Jurkat, Clone E6-1 (cell line): Measurements from ENCODE around the gene PNKP.

Experiments
- DNase-seq: peaks from one replicate; pipeline ENCODE4 v3.0.0-alpha.2; 2011; ENCODE audit warnings: low read depth, low spot score
- H3K4me3 ChIP-seq: 2 replicates; pipeline ENCODE4 v1.5.1; 2011; ENCODE audit warnings: mild to moderate bottlenecking, low read length, control low read depth, moderate library complexity

PNKP gene

GRCh38 chr19:49877879-49878743, 10.7 kb upstream of the PNKP start:
- DNase-seq: peak; percentile 93
- H3K4me3 ChIP-seq: peak overlapping the region; percentile 69

DNA sequence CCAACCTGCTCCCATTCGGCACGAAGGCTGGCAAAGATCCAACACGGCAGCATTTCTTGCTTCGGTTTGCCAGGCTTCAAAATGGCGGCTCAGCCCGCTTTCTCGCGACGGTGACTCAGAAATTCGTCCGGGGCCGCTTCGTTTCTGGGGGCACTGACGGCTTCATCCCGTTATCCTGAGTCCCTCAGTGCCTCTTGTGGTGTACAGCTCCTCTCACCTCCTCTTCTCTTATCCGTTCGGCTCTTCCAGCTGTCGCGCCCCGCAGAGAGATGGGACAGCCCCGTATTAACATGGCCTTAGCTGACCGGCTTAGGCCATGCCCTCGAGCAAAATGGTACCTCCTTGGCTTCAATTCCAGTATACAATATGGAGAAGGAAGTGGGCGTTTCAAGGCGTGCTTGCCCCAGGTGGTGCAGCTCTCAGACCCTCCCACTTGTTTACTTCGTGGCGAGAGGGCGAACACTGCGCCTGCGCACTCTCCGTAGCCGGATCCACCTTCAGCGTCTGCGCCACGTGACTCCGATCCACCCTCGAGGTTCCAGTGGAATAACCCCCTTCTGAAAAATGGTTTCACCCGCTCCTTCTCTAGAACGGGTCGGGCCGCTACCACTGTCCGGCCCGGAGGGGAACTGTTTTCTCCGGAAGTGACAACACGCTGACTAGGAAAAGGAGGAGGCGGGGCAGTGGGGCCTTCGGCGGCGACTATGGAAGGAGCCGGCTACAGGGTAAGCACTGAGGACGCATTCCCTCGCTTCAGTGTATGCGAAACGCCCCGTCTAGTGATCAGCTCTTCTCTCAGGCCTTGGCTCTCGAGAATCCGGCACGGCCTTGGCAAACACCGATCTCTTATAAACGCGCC, 9.9 kb upstream of the PNKP start, which contains the start of the genes AKT1S1 and TBC1D17:
AKT1S1 (minus strand) TSS at position 336 of the 859 bp plus-strand sequence. CDS start 4,060 bp downstream, outside the sequence.
TBC1D17 (plus strand) TSS at position 683 of the 859 bp plus-strand sequence; CDS start at position 705, 22 bp downstream.
- peak; percentile 100 for DNase-seq
- peak within 1 kb of the TSS; percentile 69 for H3K4me3 ChIP-seq

DNA sequence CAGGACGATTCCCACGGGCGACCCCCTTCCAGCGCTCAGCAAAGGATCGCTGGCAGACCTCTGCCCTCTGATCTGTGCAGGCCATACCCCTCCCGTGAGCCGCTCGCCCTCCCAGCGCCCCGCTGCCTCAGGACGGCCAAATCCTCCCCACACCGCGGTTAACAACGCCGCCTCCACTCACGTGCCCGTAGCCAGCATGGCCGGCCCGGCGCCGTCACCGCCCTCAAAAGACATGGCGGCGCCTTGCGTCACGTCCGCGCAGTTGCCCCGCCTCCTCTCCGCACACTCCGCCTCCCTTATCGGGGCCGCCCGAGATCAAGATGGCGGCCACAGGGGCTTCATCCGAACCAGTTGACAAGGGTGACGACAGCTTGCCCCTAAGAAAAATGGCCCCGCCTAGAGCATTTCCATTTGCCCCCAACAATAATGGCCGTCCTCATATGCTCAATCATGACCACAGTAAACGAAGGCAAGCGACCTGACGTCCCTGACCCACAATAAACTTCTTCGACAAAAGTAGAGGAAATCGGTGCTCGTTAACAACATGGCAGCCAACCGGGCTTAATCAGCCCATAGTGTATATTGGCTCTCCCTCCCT, 9.1 kb upstream of the PNKP start:
- peak overlapping the region; percentile 69 for H3K4me3 ChIP-seq

DNA sequence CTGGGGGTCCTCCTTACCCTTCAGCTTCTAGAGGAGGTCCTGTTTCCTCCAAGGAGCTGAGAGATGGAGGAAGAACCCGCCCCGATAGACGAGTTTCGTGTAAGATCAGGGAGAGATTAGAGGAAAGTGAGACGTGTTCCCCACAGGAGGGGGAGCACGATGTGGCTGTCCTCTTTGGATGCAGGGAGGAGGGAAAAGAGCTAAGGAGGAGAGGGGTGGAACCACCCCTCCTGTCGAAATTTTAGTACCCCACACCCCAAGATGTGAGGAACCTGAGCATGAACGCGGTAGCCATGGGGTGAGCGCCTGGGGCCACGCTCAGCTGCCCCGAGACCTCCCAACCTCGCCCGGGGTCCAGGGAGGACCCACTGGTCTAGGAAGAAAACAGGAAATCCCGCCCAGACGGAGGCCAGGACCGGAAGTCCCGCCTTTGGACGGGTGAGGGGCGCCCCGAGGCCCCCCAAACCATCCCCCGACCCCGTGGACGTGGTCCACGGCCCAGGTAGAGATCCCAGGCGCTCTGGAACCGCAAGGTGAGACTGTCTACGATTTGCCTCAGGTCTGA, 8.6 kb upstream of the PNKP start:
- peak overlapping the region; percentile 69 for H3K4me3 ChIP-seq
- no peak for DNase-seq

More for the DNA sequence above, 9.1 kb upstream of the PNKP start:
- DNase-seq: peak; percentile 99

- H3K4me3 ChIP-seq: peak overlapping the region; percentile 69
- DNase-seq: no peak
These were observed 7.8 kb upstream of the PNKP start for GRCh38 chr19:49875177-49875576.

- DNase-seq: no peak
- no peak overlapping the region for H3K4me3 ChIP-seq
These were observed 7.3 kb upstream of the PNKP start for GRCh38 chr19:49874503-49875157.

DNA sequence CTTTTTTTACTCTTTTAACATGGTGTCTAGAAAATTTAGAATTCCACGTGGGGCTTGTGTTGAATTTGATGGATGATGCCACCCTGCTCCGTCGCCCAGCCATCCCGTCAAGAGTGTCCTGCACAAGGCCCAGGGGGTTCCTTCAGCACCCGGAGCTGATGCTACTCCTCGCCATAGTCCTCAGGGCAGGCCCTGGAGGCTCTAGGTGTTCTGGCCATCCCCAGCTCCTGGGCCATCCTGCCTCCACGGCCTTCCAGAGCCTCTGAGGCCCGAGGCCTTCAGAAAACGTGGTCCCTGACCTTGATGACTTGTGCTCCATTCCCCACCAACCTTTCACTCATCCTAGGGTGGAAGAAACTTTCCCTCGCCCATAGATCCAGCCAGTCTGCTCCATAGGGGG, 6.5 kb upstream of the PNKP start:
- H3K4me3 ChIP-seq: no peak overlapping the region
- no peak for DNase-seq

- DNase-seq: no peak
- H3K4me3 ChIP-seq: no peak overlapping the region
These were observed 5.7 kb upstream of the PNKP start for GRCh38 chr19:49873129-49873521.

DNA sequence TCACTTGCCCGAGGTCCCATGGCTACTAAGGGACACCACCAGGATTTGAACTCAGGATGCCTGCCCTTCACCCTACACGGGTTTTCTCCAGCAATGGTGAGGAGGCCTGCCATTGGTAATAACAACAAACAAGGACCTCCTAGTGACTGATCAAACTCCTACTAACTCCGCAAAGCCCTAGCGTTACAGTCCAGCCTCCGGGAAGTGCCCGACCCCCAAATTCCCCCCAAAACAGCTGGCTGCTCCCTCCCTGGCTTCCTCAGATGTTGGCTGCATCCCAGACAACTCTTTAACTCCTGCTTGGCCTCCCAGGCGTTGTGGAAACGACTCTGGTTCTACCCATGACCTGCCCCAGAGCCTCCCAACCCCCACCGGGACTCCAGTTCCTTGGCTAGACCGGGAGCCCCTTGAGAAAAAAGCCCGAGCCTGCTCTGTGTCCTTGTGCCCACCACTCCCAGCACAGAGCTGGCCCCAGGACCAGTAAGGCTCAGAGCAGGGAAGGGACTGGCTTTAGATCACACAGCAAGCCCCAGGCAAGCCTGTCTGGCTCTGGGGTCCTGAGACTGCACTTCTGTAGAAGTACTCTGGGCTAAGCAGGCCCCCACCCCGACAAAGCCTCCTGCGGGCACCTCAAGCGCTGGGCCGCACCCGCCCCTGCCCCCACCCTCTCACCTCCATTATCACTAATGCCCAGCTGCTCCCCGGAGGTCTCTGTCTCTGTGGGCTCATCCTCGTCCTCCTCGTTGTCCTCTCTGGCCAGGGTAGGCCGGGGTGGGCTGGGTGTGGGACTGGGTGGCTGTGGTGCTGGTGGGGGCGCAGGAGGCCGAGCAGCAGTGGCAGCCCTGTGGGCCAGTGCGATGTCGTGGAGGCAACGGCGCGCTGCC, 5.1 kb upstream of the PNKP start:
- no peak for DNase-seq
- no peak overlapping the region for H3K4me3 ChIP-seq

DNA sequence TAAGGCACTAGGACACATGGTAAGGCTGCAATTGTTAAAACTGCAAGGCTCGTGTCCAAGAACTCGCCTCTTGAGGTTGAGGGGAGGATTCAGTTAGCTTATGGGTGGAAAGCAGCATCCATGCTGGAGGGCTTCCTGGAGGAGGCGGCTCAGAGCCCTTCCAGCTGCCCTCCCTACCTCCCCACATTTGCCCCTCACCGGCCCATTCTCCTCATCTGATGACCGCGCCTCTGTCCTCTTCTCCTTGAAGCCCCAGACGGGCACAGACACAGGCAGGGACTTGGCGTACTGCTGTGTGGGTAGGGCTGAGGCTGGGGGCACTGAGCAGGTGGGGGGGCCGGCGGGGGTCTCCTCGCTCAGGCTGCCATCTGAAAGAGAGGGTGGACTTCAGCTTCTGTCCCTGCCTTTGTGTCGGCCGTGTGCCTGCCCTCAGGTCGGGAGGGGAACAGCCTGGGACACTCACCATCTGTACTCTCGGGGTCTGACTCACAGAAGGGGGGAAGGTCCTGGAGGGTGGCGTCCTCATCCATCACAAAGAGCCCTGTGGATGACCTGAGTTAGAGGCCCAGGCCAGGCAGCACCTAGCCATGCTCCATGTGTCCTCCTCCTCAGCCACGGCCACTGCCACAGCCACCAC, 4.1 kb upstream of the PNKP start:
- no peak overlapping the region for H3K4me3 ChIP-seq
- no peak for DNase-seq

DNA sequence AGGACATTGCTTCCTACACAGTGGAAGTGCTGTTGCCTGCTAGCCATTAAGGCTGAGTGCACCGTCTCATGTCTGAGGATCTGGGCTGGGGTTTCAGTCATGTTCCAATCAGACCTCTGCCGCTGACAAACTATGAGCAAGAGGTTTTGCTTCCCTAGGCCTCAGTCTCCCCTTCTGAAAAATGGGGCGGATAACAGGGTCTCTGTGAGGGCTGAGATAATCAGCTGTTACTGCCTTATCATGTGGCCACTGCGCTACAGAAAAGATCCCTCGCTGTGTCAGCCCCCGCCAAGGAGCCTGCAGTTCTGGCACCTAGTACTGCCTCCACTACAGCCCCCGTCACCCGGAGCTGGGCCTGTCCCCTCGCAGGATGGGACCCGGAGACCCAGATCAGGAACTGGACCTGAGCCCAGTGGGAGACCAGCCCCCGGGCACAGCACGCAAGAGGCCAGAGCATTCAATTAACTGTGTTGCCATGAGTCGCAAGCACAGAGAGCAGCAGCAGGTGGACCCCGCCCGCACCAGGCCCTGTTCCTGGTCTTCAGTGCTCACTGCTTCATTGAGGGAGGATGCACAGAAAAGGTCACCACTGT, 3.0 kb upstream of the PNKP start:
- no peak for DNase-seq
- peak overlapping the region; percentile 60 for H3K4me3 ChIP-seq

- DNase-seq: peak; percentile 100
- peak overlapping the region; percentile 60 for H3K4me3 ChIP-seq
These were observed 2.3 kb upstream of the PNKP start for GRCh38 chr19:49869484-49870308.

DNA sequence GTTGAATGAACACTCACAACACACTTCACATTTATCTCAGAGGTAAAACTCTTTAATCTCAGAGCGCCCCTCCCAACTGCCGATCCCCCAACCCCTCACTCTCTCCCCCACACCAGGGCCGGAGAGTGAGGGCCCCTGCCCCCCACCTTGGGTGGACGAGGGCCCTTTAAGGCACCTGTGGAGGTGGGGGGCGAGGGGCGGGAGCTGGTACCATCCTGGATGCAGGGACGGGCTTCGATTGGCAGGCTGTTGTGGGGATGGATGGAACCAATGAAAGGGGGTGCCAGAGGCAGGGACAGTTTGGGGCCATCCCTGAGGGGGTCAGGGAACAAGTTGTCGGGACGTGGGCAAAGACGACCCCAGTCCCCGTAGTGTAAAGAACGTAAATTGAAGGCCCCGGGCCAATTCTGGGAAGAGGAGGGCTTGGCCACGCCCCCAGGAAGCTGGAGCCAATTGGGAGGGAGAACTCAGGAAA, 1.7 kb upstream of the PNKP start:
- no peak for DNase-seq

DNA sequence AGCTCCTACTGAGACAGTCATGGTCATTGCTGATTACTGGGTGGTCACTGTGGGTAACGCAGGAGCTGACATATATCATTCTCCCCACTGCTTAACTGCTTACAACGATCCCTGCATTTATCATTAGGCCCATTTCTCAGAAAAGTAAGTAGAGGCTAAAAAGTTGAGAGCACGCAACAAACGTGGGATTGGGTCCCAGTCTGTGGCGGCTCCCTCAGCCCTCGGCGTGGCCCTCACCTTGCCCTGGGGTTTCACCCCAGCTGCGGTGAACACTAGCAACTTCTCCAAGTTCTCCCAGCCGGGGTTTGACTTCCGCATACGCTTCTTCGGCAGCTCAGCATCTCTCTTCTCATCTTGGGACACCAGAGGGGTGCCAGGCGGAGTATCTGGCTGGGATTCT, 2.5 kb downstream of the PNKP start:
- H3K4me3 ChIP-seq: no peak overlapping the region
- DNase-seq: no peak

More for the DNA sequence above, 1.7 kb upstream of the PNKP start:
- peak overlapping the region; percentile 60 for H3K4me3 ChIP-seq

GRCh38 chr19:49863935-49864320, 3.4 kb downstream of the PNKP start:
- no peak for DNase-seq
- H3K4me3 ChIP-seq: no peak overlapping the region
